BJ (cell line): ENCODE results near the gene ALDH1L1. TPM values are rescaled to one million over a fixed set of nuclear protein-coding genes. Genes with fewer than 3 reads are reported as not detected.

ENCODE experiments used
- CTCF ChIA-PET: fragments of 350-600 bp; formaldehyde crosslinking; extraction: SDS; loops from one replicate; lab custom pipeline; 2021; ENCODE audit warnings: antibody characterized with exemption, inconsistent platforms; lab: Yijun Ruan, JAX
- POLR2A ChIA-PET: fragments of 300-600 bp; sonication (Branson Sonifier 250); formaldehyde crosslinking; extraction: SDS; loops from one replicate; lab custom pipeline; 2021; ENCODE audit warnings: antibody characterized with exemption; lab: Charles Lee
- DNase-seq: peaks from one replicate; pipeline ENCODE4 v3.0.0-alpha.2; 2011; ENCODE audit warnings: low read depth
- H3K27me3 ChIP-seq: 2 replicates; pipeline ENCODE4 v1.6.0; 2011; ENCODE audit warnings: low read length; ENCODE audit not compliant: control insufficient read depth, insufficient read depth
- H3K36me3 ChIP-seq: 2 replicates; pipeline ENCODE4 v1.5.1; 2011; ENCODE audit warnings: low read length; ENCODE audit not compliant: control insufficient read depth, insufficient read depth
- H3K4me3 ChIP-seq: 2 replicates; pipeline ENCODE4 v1.5.1; 2011; ENCODE audit warnings: low read depth, mild to moderate bottlenecking, control low read depth, low read length
- polyA plus RNA-seq: library from polyadenylated mRNA; depleted of rRNA; stranded (reverse); fragments of >200 nt; gene quantifications from 2 replicates; pipeline ENCODE4 v1.2.3, GENCODE V29; 2011
- TF ChIP-seq, protein P1 (sequence below): IDR thresholded peaks from 2 replicates; pipeline ENCODE4 v1.5.1; 2011; ENCODE audit warnings: low read depth, mild to moderate bottlenecking, control low read depth, inconsistent platforms, low read length, moderate library complexity; ENCODE audit not compliant: insufficient read depth

Gene ALDH1L1
- polyA plus RNA-seq, 1 experiment: 0.37 TPM

DNA sequence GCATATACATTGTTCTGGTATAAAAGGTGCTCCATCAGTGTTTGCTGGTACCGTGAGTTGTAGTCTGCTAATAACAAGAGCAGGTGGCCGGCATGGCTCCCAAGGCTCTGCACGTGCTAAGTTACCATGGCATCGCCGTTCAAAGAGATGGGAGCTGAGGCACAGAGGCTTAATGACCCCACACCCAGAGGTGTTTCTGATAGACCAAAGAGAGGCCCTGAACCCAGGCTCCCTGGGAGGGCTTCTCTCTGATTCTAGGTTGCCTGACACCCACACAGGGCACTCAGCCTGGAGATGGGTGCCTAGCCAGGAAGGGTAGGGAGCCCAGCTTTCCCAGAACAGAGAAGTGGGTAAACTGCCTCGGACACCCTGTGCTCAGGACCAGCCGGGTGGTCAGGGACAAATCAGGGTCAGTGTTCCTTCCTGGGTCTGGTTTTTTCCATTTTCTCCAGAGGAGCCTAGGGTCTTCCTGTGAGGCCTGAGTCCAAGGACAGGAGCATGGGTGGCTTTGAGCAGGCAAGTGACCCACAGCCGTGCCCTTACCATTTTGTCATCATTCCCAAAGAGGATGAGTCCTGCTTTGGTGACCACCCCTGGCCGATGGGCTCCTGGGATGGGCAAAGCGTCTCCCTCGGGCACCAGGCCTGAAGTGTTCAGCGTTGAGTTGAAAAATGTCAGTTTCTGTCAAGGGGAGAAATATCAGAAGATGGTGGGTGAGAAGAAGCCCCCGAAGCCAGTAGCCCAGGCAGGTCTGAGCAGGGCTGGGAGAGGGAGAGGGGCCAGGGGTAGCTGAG is 27.3 kb downstream of the ALDH1L1 start:
- POLR2A ChIA-PET: no interaction called here
- TF ChIP-seq, protein P1, sequence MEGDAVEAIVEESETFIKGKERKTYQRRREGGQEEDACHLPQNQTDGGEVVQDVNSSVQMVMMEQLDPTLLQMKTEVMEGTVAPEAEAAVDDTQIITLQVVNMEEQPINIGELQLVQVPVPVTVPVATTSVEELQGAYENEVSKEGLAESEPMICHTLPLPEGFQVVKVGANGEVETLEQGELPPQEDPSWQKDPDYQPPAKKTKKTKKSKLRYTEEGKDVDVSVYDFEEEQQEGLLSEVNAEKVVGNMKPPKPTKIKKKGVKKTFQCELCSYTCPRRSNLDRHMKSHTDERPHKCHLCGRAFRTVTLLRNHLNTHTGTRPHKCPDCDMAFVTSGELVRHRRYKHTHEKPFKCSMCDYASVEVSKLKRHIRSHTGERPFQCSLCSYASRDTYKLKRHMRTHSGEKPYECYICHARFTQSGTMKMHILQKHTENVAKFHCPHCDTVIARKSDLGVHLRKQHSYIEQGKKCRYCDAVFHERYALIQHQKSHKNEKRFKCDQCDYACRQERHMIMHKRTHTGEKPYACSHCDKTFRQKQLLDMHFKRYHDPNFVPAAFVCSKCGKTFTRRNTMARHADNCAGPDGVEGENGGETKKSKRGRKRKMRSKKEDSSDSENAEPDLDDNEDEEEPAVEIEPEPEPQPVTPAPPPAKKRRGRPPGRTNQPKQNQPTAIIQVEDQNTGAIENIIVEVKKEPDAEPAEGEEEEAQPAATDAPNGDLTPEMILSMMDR: no peak
- Histone ChIP-seq H3K27me3 (peaks cover 5% of the 10 kb centered on the region), H3K4me3 (no peak overlapping the region), H3K36me3 (no peaks in the 10 kb centered on the region)
- CTCF ChIA-PET: interaction anchor here (0.9 to 1.5 kb wide), 2 partner anchors 19 to 45 kb away, joined by 4 read pairs; no protein-coding TSS in a partner anchor
- no peak for DNase-seq

- no peaks in the 10 kb centered on the region for H3K36me3 ChIP-seq
- no peak overlapping the region for H3K4me3 ChIP-seq
- no peak for DNase-seq
- TF ChIP-seq, protein P1: no peak
- CTCF ChIA-PET: interaction anchor here (1.5 to 3.0 kb wide), 2 partner anchors 18 to 45 kb away, joined by 4 to 14 read pairs; no protein-coding TSS in a partner anchor
- POLR2A ChIA-PET: no interaction called here
- peaks cover 5% of the 10 kb centered on the region for H3K27me3 ChIP-seq
Observed at GRCh38 chr3:126152458-126152857, 27.9 kb downstream of the ALDH1L1 start.

- TF ChIP-seq, protein P1: no peak
- Histone ChIP-seq H3K36me3 (no peaks in the 10 kb centered on the region), H3K27me3 (peaks cover 5% of the 10 kb centered on the region), H3K4me3 (no peak overlapping the region)
- no peak for DNase-seq
- ChIA-PET POLR2A (no interaction called here), CTCF (interaction anchor here (3.0 kb wide), 1 partner anchor 18 kb away, joined by 14 read pairs; no protein-coding TSS in a partner anchor)
Observed at GRCh38 chr3:126151562-126152302, 28.7 kb downstream of the ALDH1L1 start.

DNA sequence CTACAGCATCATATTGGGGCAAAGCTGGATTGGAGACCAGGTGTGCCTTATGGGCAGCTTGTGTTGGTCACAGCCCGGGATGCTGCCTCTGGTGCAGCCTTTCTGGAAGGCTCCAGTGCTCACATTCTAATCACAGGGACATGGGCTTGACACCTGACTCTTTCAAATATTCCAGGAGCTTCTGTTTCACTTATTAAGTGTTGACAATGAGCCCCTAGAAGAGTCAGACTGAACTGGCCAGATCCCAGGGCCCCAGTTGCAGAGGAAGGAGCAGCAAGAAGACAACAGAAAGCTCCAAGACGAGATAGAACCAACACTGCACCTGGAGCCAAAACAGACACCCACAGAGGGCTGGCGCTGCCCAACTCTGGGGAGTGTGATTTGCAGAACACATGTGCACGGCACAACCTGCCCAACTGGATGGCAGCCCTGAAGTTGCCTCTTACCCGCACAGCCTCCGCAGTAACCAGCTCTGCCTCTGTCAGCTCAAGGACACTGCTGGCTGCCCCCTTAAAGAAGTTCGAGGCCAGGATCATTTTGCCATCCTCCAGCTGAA is 30.3 kb downstream of the ALDH1L1 start:
- TF ChIP-seq, protein P1: no peak
- ChIA-PET CTCF (interaction anchor here (1.1 to 3.0 kb wide), 3 partner anchors 10 to 19 kb away, joined by 3 to 14 read pairs (median 3); no protein-coding TSS in a partner anchor), POLR2A (interaction anchor here (0.5 kb wide), 1 partner anchor 581 kb away, joined by 3 read pairs; no protein-coding TSS in a partner anchor)
- no peak for DNase-seq
- Histone ChIP-seq H3K36me3 (no peaks in the 10 kb centered on the region), H3K27me3 (peaks cover 7% of the 10 kb centered on the region), H3K4me3 (no peak overlapping the region)
